Measurements from ENCODE around the gene NFATC2. TPM values are rescaled to one million over a fixed set of nuclear protein-coding genes. Genes with fewer than 3 reads are reported as not detected.

Gene NFATC2
- total RNA-seq, 1 donor from 2014 or later = 0.89 TPM

DNA sequence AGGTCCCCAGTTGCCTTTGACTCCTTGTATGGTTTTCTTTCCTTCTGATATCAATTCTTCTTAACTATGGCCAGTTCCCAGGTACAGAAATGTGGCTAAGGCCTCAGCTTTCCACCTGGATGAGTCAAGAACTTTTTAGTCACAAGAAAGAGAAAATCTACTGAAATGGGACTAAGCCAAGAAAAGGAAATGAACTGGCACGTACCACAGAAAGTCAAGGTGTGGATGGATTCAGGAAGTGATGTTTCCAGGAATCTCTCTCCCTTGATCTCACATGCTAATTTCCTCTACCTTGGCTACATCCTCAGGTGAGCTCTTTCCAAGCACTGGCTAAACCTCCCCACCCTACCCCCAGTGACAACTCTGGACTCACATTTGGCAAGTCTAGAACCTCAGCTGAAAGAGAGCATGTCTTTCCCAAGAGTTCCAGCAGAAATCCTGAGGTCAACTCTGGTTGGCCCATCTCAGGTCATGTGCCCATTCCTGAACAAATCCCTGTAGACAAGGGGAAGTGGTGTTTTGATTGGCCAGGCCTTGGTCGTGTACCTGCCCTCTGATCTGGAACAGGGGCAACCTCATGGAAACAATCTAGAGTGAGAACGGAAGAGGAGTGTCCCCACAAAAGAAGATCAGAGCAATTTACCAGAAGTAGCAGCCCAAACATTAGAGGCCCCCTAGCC lies 205.3 kb downstream of the NFATC2 start:
- H3K27ac Mint-ChIP-seq (ENCODE audit: unreplicated experiment) = no peak overlapping the region
- no peaks in the 10 kb centered on the region for H3K9me3 Mint-ChIP-seq (ENCODE audit: unreplicated experiment)
- peaks cover 23% of the 10 kb centered on the region for H3K4me1 Mint-ChIP-seq (ENCODE audit: unreplicated experiment)
- H3K27me3 Mint-ChIP-seq (ENCODE audit: unreplicated experiment) = no peaks in the 10 kb centered on the region
- TF ChIP-seq, protein P1, sequence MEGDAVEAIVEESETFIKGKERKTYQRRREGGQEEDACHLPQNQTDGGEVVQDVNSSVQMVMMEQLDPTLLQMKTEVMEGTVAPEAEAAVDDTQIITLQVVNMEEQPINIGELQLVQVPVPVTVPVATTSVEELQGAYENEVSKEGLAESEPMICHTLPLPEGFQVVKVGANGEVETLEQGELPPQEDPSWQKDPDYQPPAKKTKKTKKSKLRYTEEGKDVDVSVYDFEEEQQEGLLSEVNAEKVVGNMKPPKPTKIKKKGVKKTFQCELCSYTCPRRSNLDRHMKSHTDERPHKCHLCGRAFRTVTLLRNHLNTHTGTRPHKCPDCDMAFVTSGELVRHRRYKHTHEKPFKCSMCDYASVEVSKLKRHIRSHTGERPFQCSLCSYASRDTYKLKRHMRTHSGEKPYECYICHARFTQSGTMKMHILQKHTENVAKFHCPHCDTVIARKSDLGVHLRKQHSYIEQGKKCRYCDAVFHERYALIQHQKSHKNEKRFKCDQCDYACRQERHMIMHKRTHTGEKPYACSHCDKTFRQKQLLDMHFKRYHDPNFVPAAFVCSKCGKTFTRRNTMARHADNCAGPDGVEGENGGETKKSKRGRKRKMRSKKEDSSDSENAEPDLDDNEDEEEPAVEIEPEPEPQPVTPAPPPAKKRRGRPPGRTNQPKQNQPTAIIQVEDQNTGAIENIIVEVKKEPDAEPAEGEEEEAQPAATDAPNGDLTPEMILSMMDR (IDR thresholded peaks at IDR 0.05) = no peak
- DNase-seq (ENCODE audit: extremely low spot score, unreplicated experiment) = no peak
- H3K36me3 Mint-ChIP-seq (ENCODE audit: unreplicated experiment) = no peaks in the 10 kb centered on the region
- H3K4me3 Mint-ChIP-seq (ENCODE audit: unreplicated experiment) = no peak overlapping the region

Small RNA genes lying within 50 kb of the gene (microRNA-seq; reads per million reads assigned to microRNA genes)
- not detected for gene MIR3194 (ENCODE audit: unreplicated experiment)

Other genes starting within 250 kb of the NFATC2 start
- gene ATP9A, start 225.7 kb upstream of the NFATC2 start, total RNA-seq = 58.4 and 65.3 TPM in 2 replicates

All from osteocyte (in vitro differentiated cells).